Activated gamma-delta T cell treated with Interleukin-2 at 50 U/mL for 16 hours (primary cell): ENCODE measurements around the gene TOGARAM2.
"Not testable (repeated sequence)": the region's sequence is repeated elsewhere in the genome, so short reads cannot be mapped to it uniquely, and the experiment has no call there.

ENCODE experiments used
- DNase-seq: peaks from one replicate; pipeline ENCODE4 v3.0.0-alpha.2; 2020

TOGARAM2 gene

GRCh38 chr2:29079887-29080286, 98.8 kb downstream of the TOGARAM2 start:
- DNase-seq = no peak

DNA sequence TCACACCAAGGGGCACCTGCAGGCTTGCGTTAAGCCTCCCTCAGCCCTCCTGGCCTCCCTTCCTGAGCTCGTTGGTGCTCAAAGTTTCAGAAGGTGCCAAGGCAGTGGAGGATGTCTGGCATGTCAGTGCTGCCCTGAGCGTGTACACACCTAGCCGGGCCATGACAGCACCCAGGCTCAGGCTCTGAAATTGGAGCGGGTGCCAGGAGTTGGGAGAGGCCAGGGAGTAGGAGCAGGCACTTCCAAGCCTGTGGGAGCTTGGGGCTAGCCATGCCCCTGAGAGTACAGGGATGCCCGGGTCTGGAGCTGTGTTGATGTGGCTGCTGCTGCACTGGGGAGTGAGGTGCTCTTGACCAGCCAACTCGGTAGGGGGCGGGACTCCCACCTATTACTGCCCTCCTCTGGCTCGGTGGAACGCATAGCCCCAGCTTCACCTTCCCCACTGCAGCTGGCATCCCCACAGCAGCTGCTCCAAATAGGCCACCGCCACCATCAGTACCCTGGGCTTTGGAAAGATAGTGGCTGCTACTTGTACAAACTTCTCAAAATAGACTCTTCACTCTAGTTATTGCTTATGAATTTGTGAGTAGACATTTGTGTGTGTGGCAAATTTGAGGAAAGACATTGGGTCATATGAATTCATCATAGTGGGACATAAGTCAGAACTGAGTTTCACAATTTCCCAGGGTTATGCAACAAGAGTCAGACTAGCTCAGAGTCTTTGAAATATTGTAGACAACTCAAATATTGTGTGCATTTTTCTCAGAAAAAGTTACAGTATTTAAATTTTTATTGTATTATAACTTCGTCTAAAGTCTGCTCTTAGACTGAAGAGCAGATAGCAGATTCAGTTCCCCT, 100.0 kb downstream of the TOGARAM2 start:
- no peak for DNase-seq

GRCh38 chr2:29082804-29083495, 101.9 kb downstream of the TOGARAM2 start:
- no peak for DNase-seq

GRCh38 chr2:29084554-29084953, 103.5 kb downstream of the TOGARAM2 start:
- no peak for DNase-seq

GRCh38 chr2:29090311-29090710, 109.2 kb downstream of the TOGARAM2 start:
- DNase-seq = not testable (repeated sequence)

DNA sequence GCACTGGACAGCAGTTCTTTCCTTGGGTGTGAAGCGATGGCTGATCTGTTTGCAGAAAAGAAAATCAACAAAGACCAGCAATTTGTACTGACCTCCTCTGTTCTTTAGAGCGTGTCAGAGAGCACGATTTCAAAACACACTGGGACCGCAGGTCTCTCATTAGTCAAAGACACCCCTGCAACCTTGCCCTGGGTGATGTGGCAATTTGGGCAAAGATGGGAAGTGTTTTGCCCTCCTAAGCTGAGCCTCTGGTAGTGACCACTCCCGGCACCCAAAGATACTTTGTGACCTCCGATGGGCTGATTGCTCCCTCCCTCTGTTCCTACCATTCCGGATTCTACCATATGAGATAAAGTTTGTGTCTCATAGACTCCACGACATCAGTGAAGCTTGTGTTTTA, 115.9 kb downstream of the TOGARAM2 start:
- no peak for DNase-seq

- no peak for DNase-seq
Observed at GRCh38 chr2:29097569-29097968, 116.5 kb downstream of the TOGARAM2 start.

DNA sequence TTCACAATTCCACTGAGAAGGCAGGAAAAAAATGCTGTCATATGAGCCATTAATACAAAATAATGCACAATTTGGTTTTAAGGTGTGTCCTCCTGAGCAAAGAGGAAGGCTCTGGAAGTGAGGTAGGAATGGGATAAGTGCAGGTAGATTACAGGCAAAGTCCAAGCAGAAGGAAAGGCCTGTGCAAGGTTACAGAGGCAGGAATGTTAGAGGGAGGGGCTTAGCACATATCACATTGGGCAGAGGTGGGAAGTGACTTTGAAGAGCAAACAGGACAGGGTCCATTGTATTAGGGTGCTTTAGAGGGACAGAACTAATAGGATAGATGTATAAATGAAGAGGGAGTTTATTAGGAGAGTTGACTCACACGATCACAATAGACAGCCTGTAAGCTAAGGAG, 119.5 kb downstream of the TOGARAM2 start:
- DNase-seq = no peak
